ENCODE measurements around the gene STH. TPM values are rescaled to one million over a fixed set of nuclear protein-coding genes. Genes with fewer than 3 reads are reported as not detected.
"Not testable (repeated sequence)": the region's sequence is repeated elsewhere in the genome, so short reads cannot be mapped to it uniquely, and the experiment has no call there.

STH gene
- total RNA-seq, 1 experiment from 2014 or later: not detected

- not testable (repeated sequence) for DNase-seq (ENCODE audit: low spot score)
These were observed 7.0 kb downstream of the STH start for GRCh38 chr17:46006082-46006481.

DNA sequence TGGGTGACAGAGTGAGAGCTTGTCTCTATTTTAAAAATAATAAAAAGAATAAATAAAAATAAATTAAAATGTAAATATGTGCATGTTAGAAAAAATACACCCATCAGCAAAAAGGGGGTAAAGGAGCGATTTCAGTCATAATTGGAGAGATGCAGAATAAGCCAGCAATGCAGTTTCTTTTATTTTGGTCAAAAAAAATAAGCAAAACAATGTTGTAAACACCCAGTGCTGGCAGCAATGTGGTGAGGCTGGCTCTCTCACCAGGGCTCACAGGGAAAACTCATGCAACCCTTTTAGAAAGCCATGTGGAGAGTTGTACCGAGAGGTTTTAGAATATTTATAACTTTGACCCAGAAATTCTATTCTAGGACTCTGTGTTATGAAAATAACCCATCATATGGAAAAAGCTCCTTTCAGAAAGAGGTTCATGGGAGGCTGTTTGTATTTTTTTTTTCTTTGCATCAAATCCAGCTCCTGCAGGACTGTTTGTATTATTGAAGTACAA is 8.5 kb downstream of the STH start:
- no peak for DNase-seq (ENCODE audit: low spot score)

- DNase-seq (ENCODE audit: low spot score): no peak
These were observed 9.5 kb downstream of the STH start for GRCh38 chr17:46008591-46008990.

GRCh38 chr17:46009681-46010596 is 10.9 kb downstream of the STH start:
- peak; percentile 66 for DNase-seq (ENCODE audit: low spot score)

DNA sequence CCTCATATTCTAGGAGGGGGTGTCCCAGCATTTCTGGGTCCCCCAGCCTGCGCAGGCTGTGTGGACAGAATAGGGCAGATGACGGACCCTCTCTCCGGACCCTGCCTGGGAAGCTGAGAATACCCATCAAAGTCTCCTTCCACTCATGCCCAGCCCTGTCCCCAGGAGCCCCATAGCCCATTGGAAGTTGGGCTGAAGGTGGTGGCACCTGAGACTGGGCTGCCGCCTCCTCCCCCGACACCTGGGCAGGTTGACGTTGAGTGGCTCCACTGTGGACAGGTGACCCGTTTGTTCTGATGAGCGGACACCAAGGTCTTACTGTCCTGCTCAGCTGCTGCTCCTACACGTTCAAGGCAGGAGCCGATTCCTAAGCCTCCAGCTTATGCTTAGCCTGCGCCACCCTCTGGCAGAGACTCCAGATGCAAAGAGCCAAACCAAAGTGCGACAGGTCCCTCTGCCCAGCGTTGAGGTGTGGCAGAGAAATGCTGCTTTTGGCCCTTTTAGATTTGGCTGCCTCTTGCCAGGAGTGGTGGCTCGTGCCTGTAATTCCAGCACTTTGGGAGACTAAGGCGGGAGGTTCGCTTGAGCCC is 11.6 kb downstream of the STH start:
- DNase-seq (ENCODE audit: low spot score): no peak

DNA sequence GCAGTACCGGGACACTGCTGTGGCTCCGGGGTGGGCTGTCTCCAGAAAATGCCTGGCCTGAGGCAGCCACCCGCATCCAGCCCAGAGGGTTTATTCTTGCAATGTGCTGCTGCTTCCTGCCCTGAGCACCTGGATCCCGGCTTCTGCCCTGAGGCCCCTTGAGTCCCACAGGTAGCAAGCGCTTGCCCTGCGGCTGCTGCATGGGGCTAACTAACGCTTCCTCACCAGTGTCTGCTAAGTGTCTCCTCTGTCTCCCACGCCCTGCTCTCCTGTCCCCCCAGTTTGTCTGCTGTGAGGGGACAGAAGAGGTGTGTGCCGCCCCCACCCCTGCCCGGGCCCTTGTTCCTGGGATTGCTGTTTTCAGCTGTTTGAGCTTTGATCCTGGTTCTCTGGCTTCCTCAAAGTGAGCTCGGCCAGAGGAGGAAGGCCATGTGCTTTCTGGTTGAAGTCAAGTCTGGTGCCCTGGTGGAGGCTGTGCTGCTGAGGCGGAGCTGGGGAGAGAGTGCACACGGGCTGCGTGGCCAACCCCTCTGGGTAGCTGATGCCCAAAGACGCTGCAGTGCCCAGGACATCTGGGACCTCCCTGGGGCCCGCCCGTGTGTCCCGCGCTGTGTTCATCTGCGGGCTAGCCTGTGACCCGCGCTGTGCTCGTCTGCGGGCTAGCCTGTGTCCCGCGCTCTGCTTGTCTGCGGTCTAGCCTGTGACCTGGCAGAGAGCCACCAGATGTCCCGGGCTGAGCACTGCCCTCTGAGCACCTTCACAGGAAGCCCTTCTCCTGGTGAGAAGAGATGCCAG is 12.9 kb downstream of the STH start:
- DNase-seq (ENCODE audit: low spot score): no peak

GRCh38 chr17:46012506-46013079 is 13.5 kb downstream of the STH start:
- no peak for DNase-seq (ENCODE audit: low spot score)

DNA sequence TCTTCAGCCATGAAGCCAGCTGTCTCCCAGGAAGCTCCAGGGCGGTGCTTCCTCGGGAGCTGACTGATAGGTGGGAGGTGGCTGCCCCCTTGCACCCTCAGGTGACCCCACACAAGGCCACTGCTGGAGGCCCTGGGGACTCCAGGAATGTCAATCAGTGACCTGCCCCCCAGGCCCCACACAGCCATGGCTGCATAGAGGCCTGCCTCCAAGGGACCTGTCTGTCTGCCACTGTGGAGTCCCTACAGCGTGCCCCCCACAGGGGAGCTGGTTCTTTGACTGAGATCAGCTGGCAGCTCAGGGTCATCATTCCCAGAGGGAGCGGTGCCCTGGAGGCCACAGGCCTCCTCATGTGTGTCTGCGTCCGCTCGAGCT is 14.1 kb downstream of the STH start:
- no peak for DNase-seq (ENCODE audit: low spot score)

DNA sequence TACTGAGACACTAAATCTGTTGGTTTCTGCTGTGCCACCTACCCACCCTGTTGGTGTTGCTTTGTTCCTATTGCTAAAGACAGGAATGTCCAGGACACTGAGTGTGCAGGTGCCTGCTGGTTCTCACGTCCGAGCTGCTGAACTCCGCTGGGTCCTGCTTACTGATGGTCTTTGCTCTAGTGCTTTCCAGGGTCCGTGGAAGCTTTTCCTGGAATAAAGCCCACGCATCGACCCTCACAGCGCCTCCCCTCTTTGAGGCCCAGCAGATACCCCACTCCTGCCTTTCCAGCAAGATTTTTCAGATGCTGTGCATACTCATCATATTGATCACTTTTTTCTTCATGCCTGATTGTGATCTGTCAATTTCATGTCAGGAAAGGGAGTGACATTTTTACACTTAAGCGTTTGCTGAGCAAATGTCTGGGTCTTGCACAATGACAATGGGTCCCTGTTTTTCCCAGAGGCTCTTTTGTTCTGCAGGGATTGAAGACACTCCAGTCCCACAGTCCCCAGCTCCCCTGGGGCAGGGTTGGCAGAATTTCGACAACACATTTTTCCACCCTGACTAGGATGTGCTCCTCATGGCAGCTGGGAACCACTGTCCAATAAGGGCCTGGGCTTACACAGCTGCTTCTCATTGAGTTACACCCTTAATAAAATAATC is 14.6 kb downstream of the STH start:
- DNase-seq (ENCODE audit: low spot score): no peak

- DNase-seq (ENCODE audit: low spot score): not testable (repeated sequence)
These were observed 20.4 kb downstream of the STH start for GRCh38 chr17:46019408-46019925.

GRCh38 chr17:46020023-46020761 is 21.1 kb downstream of the STH start:
- no peak for DNase-seq (ENCODE audit: low spot score)

DNA sequence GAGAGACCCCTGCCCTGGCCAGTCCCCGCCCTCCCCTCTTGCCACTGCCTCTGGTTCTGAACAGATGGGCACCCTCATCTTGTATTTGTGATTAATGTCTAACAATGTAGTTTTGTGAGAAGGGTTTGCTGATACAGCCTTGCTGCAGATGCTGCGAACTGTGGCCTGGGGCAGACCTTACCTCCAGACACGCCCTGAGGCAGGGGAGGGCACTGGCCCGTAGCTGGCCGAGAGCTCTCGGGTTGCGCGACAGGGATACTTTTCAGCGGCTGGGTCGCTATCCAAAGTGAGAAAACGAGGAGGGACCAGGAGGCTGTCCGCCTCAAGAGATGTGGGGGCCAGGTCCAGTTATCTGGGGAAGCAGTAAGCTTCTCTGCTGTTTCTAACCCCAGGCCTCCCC is 21.9 kb downstream of the STH start:
- DNase-seq (ENCODE audit: low spot score): no peak

DNA sequence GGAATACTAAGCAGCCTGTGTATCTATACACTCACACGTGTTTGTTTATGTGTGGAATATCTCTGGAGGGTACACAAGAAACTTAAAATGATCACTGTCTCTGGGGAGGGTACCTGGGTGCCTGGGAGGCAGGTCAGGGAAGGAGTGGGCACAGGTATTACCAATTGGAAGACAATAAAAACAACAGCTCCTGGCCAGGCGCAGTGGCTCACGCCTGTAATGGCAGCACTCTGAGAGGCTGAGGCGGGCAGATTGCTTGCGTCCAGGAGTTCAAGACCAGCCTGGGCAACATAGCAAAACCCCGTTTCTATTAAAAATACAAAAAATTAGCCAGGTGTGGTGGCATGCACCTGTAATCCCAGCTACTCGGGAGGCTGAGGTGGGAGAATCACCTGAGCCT is 24.3 kb downstream of the STH start:
- not testable (repeated sequence) for DNase-seq (ENCODE audit: low spot score)

DNA sequence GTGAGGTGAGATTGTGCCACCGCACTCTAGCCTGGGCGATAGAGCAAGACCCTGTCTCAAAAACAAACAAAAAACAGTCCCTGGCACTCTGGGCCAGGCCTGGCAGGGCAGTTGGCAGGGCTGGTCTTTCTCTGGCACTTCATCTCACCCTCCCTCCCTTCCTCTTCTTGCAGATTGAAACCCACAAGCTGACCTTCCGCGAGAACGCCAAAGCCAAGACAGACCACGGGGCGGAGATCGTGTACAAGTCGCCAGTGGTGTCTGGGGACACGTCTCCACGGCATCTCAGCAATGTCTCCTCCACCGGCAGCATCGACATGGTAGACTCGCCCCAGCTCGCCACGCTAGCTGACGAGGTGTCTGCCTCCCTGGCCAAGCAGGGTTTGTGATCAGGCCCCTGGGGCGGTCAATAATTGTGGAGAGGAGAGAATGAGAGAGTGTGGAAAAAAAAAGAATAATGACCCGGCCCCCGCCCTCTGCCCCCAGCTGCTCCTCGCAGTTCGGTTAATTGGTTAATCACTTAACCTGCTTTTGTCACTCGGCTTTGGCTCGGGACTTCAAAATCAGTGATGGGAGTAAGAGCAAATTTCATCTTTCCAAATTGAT is 24.8 kb downstream of the STH start:
- DNase-seq (ENCODE audit: low spot score): no peak

DNA sequence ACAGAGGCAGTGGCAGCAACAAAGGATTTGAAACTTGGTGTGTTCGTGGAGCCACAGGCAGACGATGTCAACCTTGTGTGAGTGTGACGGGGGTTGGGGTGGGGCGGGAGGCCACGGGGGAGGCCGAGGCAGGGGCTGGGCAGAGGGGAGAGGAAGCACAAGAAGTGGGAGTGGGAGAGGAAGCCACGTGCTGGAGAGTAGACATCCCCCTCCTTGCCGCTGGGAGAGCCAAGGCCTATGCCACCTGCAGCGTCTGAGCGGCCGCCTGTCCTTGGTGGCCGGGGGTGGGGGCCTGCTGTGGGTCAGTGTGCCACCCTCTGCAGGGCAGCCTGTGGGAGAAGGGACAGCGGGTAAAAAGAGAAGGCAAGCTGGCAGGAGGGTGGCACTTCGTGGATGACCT is 25.5 kb downstream of the STH start:
- no peak for DNase-seq (ENCODE audit: low spot score)

GRCh38 chr17:46025060-46025459 is 26.0 kb downstream of the STH start:
- DNase-seq (ENCODE audit: low spot score): no peak

DNA sequence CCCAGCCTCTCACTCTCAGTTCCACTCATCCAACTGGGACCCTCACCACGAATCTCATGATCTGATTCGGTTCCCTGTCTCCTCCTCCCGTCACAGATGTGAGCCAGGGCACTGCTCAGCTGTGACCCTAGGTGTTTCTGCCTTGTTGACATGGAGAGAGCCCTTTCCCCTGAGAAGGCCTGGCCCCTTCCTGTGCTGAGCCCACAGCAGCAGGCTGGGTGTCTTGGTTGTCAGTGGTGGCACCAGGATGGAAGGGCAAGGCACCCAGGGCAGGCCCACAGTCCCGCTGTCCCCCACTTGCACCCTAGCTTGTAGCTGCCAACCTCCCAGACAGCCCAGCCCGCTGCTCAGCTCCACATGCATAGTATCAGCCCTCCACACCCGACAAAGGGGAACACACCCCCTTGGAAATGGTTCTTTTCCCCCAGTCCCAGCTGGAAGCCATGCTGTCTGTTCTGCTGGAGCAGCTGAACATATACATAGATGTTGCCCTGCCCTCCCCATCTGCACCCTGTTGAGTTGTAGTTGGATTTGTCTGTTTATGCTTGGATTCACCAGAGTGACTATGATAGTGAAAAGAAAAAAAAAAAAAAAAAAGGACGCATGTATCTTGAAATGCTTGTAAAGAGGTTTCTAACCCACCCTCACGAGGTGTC is 26.6 kb downstream of the STH start:
- no peak for DNase-seq (ENCODE audit: low spot score)

DNA sequence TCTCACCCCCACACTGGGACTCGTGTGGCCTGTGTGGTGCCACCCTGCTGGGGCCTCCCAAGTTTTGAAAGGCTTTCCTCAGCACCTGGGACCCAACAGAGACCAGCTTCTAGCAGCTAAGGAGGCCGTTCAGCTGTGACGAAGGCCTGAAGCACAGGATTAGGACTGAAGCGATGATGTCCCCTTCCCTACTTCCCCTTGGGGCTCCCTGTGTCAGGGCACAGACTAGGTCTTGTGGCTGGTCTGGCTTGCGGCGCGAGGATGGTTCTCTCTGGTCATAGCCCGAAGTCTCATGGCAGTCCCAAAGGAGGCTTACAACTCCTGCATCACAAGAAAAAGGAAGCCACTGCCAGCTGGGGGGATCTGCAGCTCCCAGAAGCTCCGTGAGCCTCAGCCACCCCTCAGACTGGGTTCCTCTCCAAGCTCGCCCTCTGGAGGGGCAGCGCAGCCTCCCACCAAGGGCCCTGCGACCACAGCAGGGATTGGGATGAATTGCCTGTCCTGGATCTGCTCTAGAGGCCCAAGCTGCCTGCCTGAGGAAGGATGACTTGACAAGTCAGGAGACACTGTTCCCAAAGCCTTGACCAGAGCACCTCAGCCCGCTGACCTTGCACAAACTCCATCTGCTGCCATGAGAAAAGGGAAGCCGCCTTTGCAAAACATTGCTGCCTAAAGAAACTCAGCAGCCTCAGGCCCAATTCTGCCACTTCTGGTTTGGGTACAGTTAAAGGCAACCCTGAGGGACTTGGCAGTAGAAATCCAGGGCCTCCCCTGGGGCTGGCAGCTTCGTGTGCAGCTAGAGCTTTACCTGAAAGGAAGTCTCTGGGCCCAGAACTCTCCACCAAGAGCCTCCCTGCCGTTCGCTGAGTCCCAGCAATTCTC is 27.4 kb downstream of the STH start:
- DNase-seq (ENCODE audit: low spot score): no peak
